GM21576 (cell line): ENCODE measurements around the gene SFTPB.
A peak's percentile ranks its signal among the peaks of the same experiment; 100 is the strongest.
"Not testable (repeated sequence)": the region's sequence is repeated elsewhere in the genome, so short reads cannot be mapped to it uniquely, and the experiment has no call there.

Experiments used
- ATAC-seq: cut with Tn5 transposase; IDR thresholded peaks from one replicate; pipeline ENCODE4 v1.9.1; 2021; ENCODE audit warnings: mild to moderate bottlenecking, moderate library complexity; ENCODE audit not compliant: unreplicated experiment

The SFTPB gene

GRCh38 chr2:85678377-85678776, 10.4 kb upstream of the SFTPB start:
- no peak for ATAC-seq

GRCh38 chr2:85675866-85676548, 8.0 kb upstream of the SFTPB start:
- no peak for ATAC-seq

GRCh38 chr2:85675427-85675826, 7.4 kb upstream of the SFTPB start:
- no peak for ATAC-seq

- ATAC-seq, result no peak
Observed at GRCh38 chr2:85674417-85674816, 6.4 kb upstream of the SFTPB start.

- no peak for ATAC-seq
Observed at GRCh38 chr2:85673716-85674375, 5.8 kb upstream of the SFTPB start.

- ATAC-seq, result no peak
Observed at GRCh38 chr2:85672456-85672855, 4.5 kb upstream of the SFTPB start.

GRCh38 chr2:85670416-85670815, 2.4 kb upstream of the SFTPB start:
- not testable (repeated sequence) for ATAC-seq

- peak; percentile 70 for ATAC-seq
Observed at GRCh38 chr2:85669549-85669948, 1.6 kb upstream of the SFTPB start.

- ATAC-seq, result no peak
Observed at GRCh38 chr2:85668857-85669142, 801 bp upstream of the SFTPB start.

- no peak for ATAC-seq
Observed at GRCh38 chr2:85667561-85668008, 414 bp downstream of the SFTPB start.

- no peak for ATAC-seq
Observed at GRCh38 chr2:85666435-85667316, 1.3 kb downstream of the SFTPB start.

GRCh38 chr2:85666016-85666415, 2.0 kb downstream of the SFTPB start:
- no peak for ATAC-seq

- ATAC-seq, result no peak
Observed at GRCh38 chr2:85665264-85665937, 2.6 kb downstream of the SFTPB start.

GRCh38 chr2:85663594-85664565, 4.1 kb downstream of the SFTPB start:
- ATAC-seq, result no peak

GRCh38 chr2:85662899-85663593, 5.0 kb downstream of the SFTPB start:
- no peak for ATAC-seq

- ATAC-seq, result no peak
Observed at GRCh38 chr2:85661139-85661858, 6.7 kb downstream of the SFTPB start.

- no peak for ATAC-seq
Observed at GRCh38 chr2:85660725-85661124, 7.3 kb downstream of the SFTPB start.

- not testable (repeated sequence) for ATAC-seq
Observed at GRCh38 chr2:85660301-85660700, 7.7 kb downstream of the SFTPB start.
